Right atrium auricular region (tissue), 2 donors: ENCODE measurements around the gene TFAP2B. TPM values are rescaled to one million over a fixed set of nuclear protein-coding genes. Genes with fewer than 3 reads are reported as not detected.
A peak's percentile ranks its signal among the peaks of the same experiment; 100 is the strongest.

ENCODE experiments used
- DNase-seq: peaks from one replicate; pipeline ENCODE4 v3.0.0-alpha.2; 2019; ENCODE audit warnings: low spot score
- H3K27ac ChIP-seq, 2 donors: fragments of 200-600 bp; sonication (generic); 1 replicate in 1 of 2; 2 replicates in 1 of 2; pipeline ENCODE4 v1.5.1; 2016 to 2019
- H3K27me3 ChIP-seq, 2 donors: fragments of 200-600 bp; sonication (generic); one replicate each; pipeline versions ENCODE4 v1.5.1 to v1.6.0; 2017 to 2019
- H3K36me3 ChIP-seq: fragments of 200-600 bp; sonication (generic); one replicate; pipeline ENCODE4 v1.5.1; 2016
- H3K4me1 ChIP-seq, 2 donors: fragments of 200-600 bp; sonication (generic); one replicate each; pipeline versions ENCODE4 v1.5.1 to v1.6.0; 2017 to 2019
- H3K4me3 ChIP-seq, 2 donors: fragments of 200-600 bp; sonication (generic); 1 replicate in 1 of 2; 2 replicates in 1 of 2; pipeline ENCODE4 v1.5.1; 2017 to 2019; ENCODE audit warnings: mild to moderate bottlenecking in 1 of 2, moderate library complexity in 1 of 2
- H3K9me3 ChIP-seq, 2 donors: fragments of 200-600 bp; sonication (generic); one replicate each; pipeline ENCODE4 v1.5.1; 2019
- CTCF ChIP-seq, 2 donors: fragments of 200-600 bp; sonication (generic); IDR thresholded peaks; one replicate each; pipeline ENCODE4 v1.5.1; 2019; ENCODE audit warnings: antibody characterized with exemption in 2 of 2
- total RNA-seq, 2 donors: library from RNA; depleted of rRNA; stranded (reverse); fragments of >200 nt; gene quantifications; one replicate each; pipeline ENCODE4 v1.1.0, GENCODE V29; 2016

The TFAP2B gene
- total RNA-seq, 2 donors from 2014 or later: not detected

GRCh38 chr6:50795574-50795973, 23.1 kb upstream of the TFAP2B start:
- no peaks in the 10 kb centered on the region for H3K9me3 ChIP-seq
- H3K27me3 ChIP-seq: no peaks in the 10 kb centered on the region
- H3K36me3 ChIP-seq: no peaks in the 10 kb centered on the region
- no peak for TF ChIP-seq CTCF (IDR thresholded peaks at IDR 0.05)
- H3K4me1 ChIP-seq: no peaks in the 10 kb centered on the region
- H3K4me3 ChIP-seq: no peak overlapping the region
- no peak for DNase-seq
- no peak overlapping the region for H3K27ac ChIP-seq

- H3K27me3 ChIP-seq: no peaks in the 10 kb centered on the region
- H3K36me3 ChIP-seq: no peaks in the 10 kb centered on the region
- TF ChIP-seq CTCF (IDR thresholded peaks at IDR 0.05): no peak
- no peaks in the 10 kb centered on the region for H3K9me3 ChIP-seq
- H3K27ac ChIP-seq: no peak overlapping the region
- no peaks in the 10 kb centered on the region for H3K4me1 ChIP-seq
- no peak for DNase-seq
- no peak overlapping the region for H3K4me3 ChIP-seq
Observed at GRCh38 chr6:50804283-50804682, 14.4 kb upstream of the TFAP2B start.

GRCh38 chr6:50807035-50807434, 11.6 kb upstream of the TFAP2B start:
- Histone ChIP-seq H3K4me1 (no peaks in the 10 kb centered on the region), H3K27ac (no peak overlapping the region), H3K4me3 (no peak overlapping the region), H3K27me3 (no peaks in the 10 kb centered on the region), H3K36me3 (no peaks in the 10 kb centered on the region), H3K9me3 (no peaks in the 10 kb centered on the region)
- no peak for DNase-seq
- TF ChIP-seq CTCF (IDR thresholded peaks at IDR 0.05): no peak

- Histone ChIP-seq H3K27me3 (peaks cover 14 to 19% of the 10 kb centered on the region in 2 donors), H3K9me3 (no peaks in the 10 kb centered on the region), H3K36me3 (no peaks in the 10 kb centered on the region), H3K4me1 (peaks cover 0 to 20% of the 10 kb centered on the region in 2 donors), H3K4me3 (peak overlapping the region; percentile 6 to 37), H3K27ac (no peak overlapping the region)
- no peak for TF ChIP-seq CTCF (IDR thresholded peaks at IDR 0.05)
- DNase-seq: no peak
Observed at GRCh38 chr6:50815436-50816114, 3.1 kb upstream of the TFAP2B start.

GRCh38 chr6:50816115-50816675, 2.5 kb upstream of the TFAP2B start:
- Histone ChIP-seq H3K36me3 (no peaks in the 10 kb centered on the region), H3K4me1 (peaks cover 0 to 21% of the 10 kb centered on the region in 2 donors), H3K4me3 (peak overlapping the region; percentile 6 to 37), H3K27me3 (peaks cover 17 to 21% of the 10 kb centered on the region in 2 donors), H3K9me3 (no peaks in the 10 kb centered on the region), H3K27ac (no peak overlapping the region)
- TF ChIP-seq CTCF (IDR thresholded peaks at IDR 0.05): peak; percentile 76 to 84
- peak; percentile 69 for DNase-seq
